ENCODE data around the gene WDR59.
A peak's percentile ranks its signal among the peaks of the same experiment; 100 is the strongest.
"Not testable (repeated sequence)": the region's sequence is repeated elsewhere in the genome, so short reads cannot be mapped to it uniquely, and the experiment has no call there.

WDR59 gene

DNA sequence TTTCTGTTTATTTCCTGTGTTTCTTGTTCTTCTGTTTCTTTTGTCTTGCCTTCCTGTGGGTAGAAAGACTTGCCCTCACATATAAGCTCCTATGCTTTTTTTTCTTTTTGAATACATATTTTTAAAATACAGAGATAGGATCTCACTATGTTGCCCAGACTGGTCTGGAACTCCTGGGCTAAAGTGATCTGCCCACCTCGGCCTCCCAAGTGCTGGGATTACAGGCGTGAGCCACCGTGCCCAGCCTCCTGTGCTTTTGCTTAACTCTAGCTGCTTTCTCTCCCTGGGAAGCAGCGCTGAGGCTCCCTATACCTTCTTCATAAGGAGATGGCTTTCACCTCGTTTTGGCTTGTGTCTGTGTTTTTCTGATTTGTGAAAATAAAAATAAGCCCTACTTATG, 116.9 kb downstream of the WDR59 start:
- Histone ChIP-seq H3K4me3 (ENCODE audit: low read length) (no peak overlapping the region), H3K27ac (ENCODE audit: low read length) (no peak overlapping the region), H3K36me3 (ENCODE audit: insufficient read depth, low read depth, low read length) (no peaks in the 10 kb centered on the region), H3K27me3 (ENCODE audit: insufficient read depth, low read length) (no peaks in the 10 kb centered on the region), H3K9me3 (ENCODE audit: insufficient read depth, low read depth, low read length) (no peaks in the 10 kb centered on the region), H3K4me1 (ENCODE audit: insufficient read depth, low read length) (peaks cover 42% of the 10 kb centered on the region; the same call in 1 of the 2 replicates), H3K9ac (ENCODE audit: low read depth, low read length) (no peak overlapping the region)

DNA sequence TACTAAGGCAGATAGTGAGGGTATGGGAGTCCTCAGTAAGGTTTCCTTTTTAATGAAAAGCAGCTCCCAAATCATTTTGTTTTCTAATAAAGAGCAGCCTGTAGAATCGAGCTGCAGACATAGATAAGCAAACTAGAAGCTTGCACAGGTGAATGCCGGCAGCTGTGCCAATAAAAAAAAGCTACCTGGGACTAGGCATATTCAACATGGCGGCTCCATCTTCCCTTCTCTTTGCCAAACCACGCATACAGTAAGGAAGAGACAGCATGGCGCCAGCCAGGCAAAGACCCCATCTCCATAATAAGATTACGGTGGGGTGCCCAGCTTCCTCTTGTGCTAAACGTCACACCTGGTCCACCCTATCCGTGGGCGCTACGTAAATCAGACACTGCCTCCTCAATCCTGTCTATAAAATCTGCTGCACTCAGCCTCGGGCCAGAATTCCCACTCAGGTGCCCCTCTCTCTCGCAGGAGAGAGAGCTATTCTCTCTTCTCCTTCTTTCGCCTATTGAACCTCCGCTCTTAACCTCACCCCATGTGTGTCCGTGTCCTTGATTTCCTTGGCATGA, 117.6 kb downstream of the WDR59 start:
- Histone ChIP-seq H3K36me3 (ENCODE audit: insufficient read depth, low read depth, low read length) (no peaks in the 10 kb centered on the region), H3K9ac (ENCODE audit: low read depth, low read length) (no peak overlapping the region; the same call in 1 of the 2 replicates), H3K27me3 (ENCODE audit: insufficient read depth, low read length) (no peaks in the 10 kb centered on the region), H3K9me3 (ENCODE audit: insufficient read depth, low read depth, low read length) (no peaks in the 10 kb centered on the region), H3K27ac (ENCODE audit: low read length) (peak overlapping the region; percentile 64), H3K4me3 (ENCODE audit: low read length) (no peak overlapping the region), H3K4me1 (ENCODE audit: insufficient read depth, low read length) (peaks cover 42% of the 10 kb centered on the region; the same call in 1 of the 2 replicates)

GRCh38 chr16:74865922-74866598, 118.9 kb downstream of the WDR59 start:
- H3K4me1 ChIP-seq (ENCODE audit: insufficient read depth, low read length): peaks cover 33% of the 10 kb centered on the region; the same call in 1 of the 2 replicates
- no peaks in the 10 kb centered on the region for H3K9me3 ChIP-seq (ENCODE audit: insufficient read depth, low read depth, low read length)
- no peaks in the 10 kb centered on the region for H3K36me3 ChIP-seq (ENCODE audit: insufficient read depth, low read depth, low read length)
- peak overlapping the region; percentile 26; the same call in 1 of the 2 replicates for H3K9ac ChIP-seq (ENCODE audit: low read depth, low read length)
- H3K4me3 ChIP-seq (ENCODE audit: low read length): peak overlapping the region; percentile 31; the same call in 1 of the 2 replicates
- no peaks in the 10 kb centered on the region for H3K27me3 ChIP-seq (ENCODE audit: insufficient read depth, low read length)
- H3K27ac ChIP-seq (ENCODE audit: low read length): peak overlapping the region; percentile 62

GRCh38 chr16:74862743-74863244, 122.1 kb downstream of the WDR59 start:
- Histone ChIP-seq H3K36me3 (ENCODE audit: insufficient read depth, low read depth, low read length) (no peaks in the 10 kb centered on the region), H3K27ac (ENCODE audit: low read length) (no peak overlapping the region), H3K4me1 (ENCODE audit: insufficient read depth, low read length) (peaks cover 16% of the 10 kb centered on the region; the same call in 1 of the 2 replicates), H3K9ac (ENCODE audit: low read depth, low read length) (no peak overlapping the region), H3K4me3 (ENCODE audit: low read length) (no peak overlapping the region), H3K27me3 (ENCODE audit: insufficient read depth, low read length) (no peaks in the 10 kb centered on the region), H3K9me3 (ENCODE audit: insufficient read depth, low read depth, low read length) (no peaks in the 10 kb centered on the region)

- Histone ChIP-seq H3K27ac (ENCODE audit: low read length) (no peak overlapping the region), H3K9me3 (ENCODE audit: insufficient read depth, low read depth, low read length) (no peaks in the 10 kb centered on the region), H3K4me3 (ENCODE audit: low read length) (no peak overlapping the region), H3K4me1 (ENCODE audit: insufficient read depth, low read length) (no peaks in the 10 kb centered on the region), H3K9ac (ENCODE audit: low read depth, low read length) (no peak overlapping the region), H3K36me3 (ENCODE audit: insufficient read depth, low read depth, low read length) (no peaks in the 10 kb centered on the region), H3K27me3 (ENCODE audit: insufficient read depth, low read length) (no peaks in the 10 kb centered on the region)
Observed at GRCh38 chr16:74852500-74852875, 132.4 kb downstream of the WDR59 start.

DNA sequence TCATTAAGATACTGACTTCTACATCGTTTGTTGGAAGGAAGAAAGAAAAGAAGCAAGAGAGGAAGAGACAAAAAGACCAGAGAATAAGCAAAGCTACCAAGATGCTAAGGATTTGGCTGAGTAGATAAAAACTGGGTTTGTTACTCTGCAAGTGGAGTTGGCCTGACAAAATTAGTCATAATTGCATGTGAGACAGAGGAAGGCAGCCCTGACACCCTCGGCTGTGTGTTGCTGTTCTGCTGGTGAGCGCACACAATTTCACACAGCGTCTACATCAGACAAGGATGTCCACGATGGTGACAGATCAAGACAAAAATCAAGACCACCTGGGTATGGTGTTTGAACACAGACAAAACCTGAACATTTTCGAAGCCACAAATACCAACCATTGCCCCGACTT, 134.9 kb downstream of the WDR59 start:
- Histone ChIP-seq H3K4me1 (ENCODE audit: insufficient read depth, low read length) (no peaks in the 10 kb centered on the region), H3K27me3 (ENCODE audit: insufficient read depth, low read length) (no peaks in the 10 kb centered on the region), H3K9me3 (ENCODE audit: insufficient read depth, low read depth, low read length) (no peaks in the 10 kb centered on the region), H3K9ac (ENCODE audit: low read depth, low read length) (no peak overlapping the region), H3K36me3 (ENCODE audit: insufficient read depth, low read depth, low read length) (no peaks in the 10 kb centered on the region), H3K4me3 (ENCODE audit: low read length) (no peak overlapping the region), H3K27ac (ENCODE audit: low read length) (no peak overlapping the region)

DNA sequence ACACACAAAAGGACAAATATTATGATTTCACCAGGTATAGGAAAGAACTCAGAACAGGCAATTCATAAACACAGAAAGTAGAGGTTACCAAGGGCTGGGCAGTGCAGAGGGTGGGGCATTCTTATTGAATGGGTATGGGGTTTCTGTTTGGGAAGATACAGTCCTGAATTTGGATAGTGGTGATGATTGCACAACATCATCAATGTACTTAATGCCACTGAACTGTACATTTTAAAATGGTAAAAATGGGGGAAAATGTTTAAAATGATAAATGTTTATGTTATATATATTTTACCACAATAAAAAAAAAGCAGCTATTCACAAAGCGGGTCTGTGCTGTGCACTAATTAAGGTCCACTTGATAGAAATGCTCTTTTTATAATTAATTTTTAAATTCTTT, 137.7 kb downstream of the WDR59 start:
- Histone ChIP-seq H3K9me3 (ENCODE audit: insufficient read depth, low read depth, low read length) (no peaks in the 10 kb centered on the region), H3K4me1 (ENCODE audit: insufficient read depth, low read length) (no peaks in the 10 kb centered on the region), H3K9ac (ENCODE audit: low read depth, low read length) (no peak overlapping the region), H3K27ac (ENCODE audit: low read length) (no peak overlapping the region), H3K36me3 (ENCODE audit: insufficient read depth, low read depth, low read length) (no peaks in the 10 kb centered on the region), H3K27me3 (ENCODE audit: insufficient read depth, low read length) (no peaks in the 10 kb centered on the region), H3K4me3 (ENCODE audit: low read length) (no peak overlapping the region)

DNA sequence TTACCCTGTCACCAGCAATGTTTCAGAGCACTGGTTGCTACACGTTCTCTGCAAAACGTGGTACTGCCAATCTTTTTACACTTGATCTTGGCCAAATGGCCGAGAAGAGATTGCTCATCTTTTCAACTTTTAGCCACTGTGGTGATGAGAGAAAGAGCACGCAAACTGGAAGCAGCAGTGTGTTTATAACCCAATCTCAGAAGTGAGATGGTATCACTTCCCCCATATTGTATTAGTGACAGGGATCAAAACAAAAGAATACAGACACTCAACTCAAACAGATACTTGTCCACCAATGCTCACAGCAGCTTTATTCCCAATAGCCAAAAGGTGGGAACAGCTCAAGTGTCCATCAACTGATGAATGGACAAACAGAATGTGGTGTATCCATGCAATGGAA, 138.2 kb downstream of the WDR59 start:
- no peak overlapping the region for H3K4me3 ChIP-seq (ENCODE audit: low read length)
- no peaks in the 10 kb centered on the region for H3K9me3 ChIP-seq (ENCODE audit: insufficient read depth, low read depth, low read length)
- no peak overlapping the region for H3K9ac ChIP-seq (ENCODE audit: low read depth, low read length)
- H3K27ac ChIP-seq (ENCODE audit: low read length): no peak overlapping the region
- H3K27me3 ChIP-seq (ENCODE audit: insufficient read depth, low read length): no peaks in the 10 kb centered on the region
- no peaks in the 10 kb centered on the region for H3K36me3 ChIP-seq (ENCODE audit: insufficient read depth, low read depth, low read length)
- no peaks in the 10 kb centered on the region for H3K4me1 ChIP-seq (ENCODE audit: insufficient read depth, low read length)

GRCh38 chr16:74844041-74844980, 140.6 kb downstream of the WDR59 start:
- Histone ChIP-seq H3K4me1 (ENCODE audit: insufficient read depth, low read length) (no peaks in the 10 kb centered on the region), H3K36me3 (ENCODE audit: insufficient read depth, low read depth, low read length) (no peaks in the 10 kb centered on the region), H3K9ac (ENCODE audit: low read depth, low read length) (no peak overlapping the region), H3K27ac (ENCODE audit: low read length) (no peak overlapping the region), H3K9me3 (ENCODE audit: insufficient read depth, low read depth, low read length) (no peaks in the 10 kb centered on the region), H3K27me3 (ENCODE audit: insufficient read depth, low read length) (no peaks in the 10 kb centered on the region), H3K4me3 (ENCODE audit: low read length) (no peak overlapping the region)

- H3K36me3 ChIP-seq (ENCODE audit: insufficient read depth, low read depth, low read length); H3K4me3 ChIP-seq (ENCODE audit: low read length); H3K27me3 ChIP-seq (ENCODE audit: insufficient read depth, low read length); H3K9me3 ChIP-seq (ENCODE audit: insufficient read depth, low read depth, low read length); H3K4me1 ChIP-seq (ENCODE audit: insufficient read depth, low read length); H3K9ac ChIP-seq (ENCODE audit: low read depth, low read length); H3K27ac ChIP-seq (ENCODE audit: low read length): not testable (repeated sequence)
Observed at GRCh38 chr16:74843381-74844035, 141.4 kb downstream of the WDR59 start.

GRCh38 chr16:74842413-74842812, 142.5 kb downstream of the WDR59 start:
- no peak overlapping the region for H3K27ac ChIP-seq (ENCODE audit: low read length)
- H3K9ac ChIP-seq (ENCODE audit: low read depth, low read length): no peak overlapping the region
- no peak overlapping the region for H3K4me3 ChIP-seq (ENCODE audit: low read length)
- no peaks in the 10 kb centered on the region for H3K9me3 ChIP-seq (ENCODE audit: insufficient read depth, low read depth, low read length)
- H3K27me3 ChIP-seq (ENCODE audit: insufficient read depth, low read length): no peaks in the 10 kb centered on the region
- H3K36me3 ChIP-seq (ENCODE audit: insufficient read depth, low read depth, low read length): no peaks in the 10 kb centered on the region
- H3K4me1 ChIP-seq (ENCODE audit: insufficient read depth, low read length): no peaks in the 10 kb centered on the region
